Measurements from ENCODE around the gene RAPGEF3.

RAPGEF3 gene

GRCh38 chr12:47758584-47758833, 171 bp downstream of the RAPGEF3 start:
- peak overlapping the region; percentile 85 for H2AFZ ChIP-seq (ENCODE audit: low read length)
- H3K4me3 ChIP-seq (ENCODE audit: low read length, poor library complexity, severe bottlenecking): peak overlapping the region; percentile 88
- no peaks in the 10 kb centered on the region for H3K9me2 ChIP-seq (replicated peaks; ENCODE audit: low read depth, low read length)

GRCh38 chr12:47757840-47758583, 668 bp downstream of the RAPGEF3 start:
- peak overlapping the region; percentile 83 for H3K9ac ChIP-seq (ENCODE audit: low read depth, low read length, poor library complexity, severe bottlenecking)

More at GRCh38 chr12:47758584-47758833, 171 bp downstream of the RAPGEF3 start:
- H3K27me3 ChIP-seq (ENCODE audit: insufficient read depth, low read length, poor library complexity, severe bottlenecking): no peaks in the 10 kb centered on the region
- H3K4me2 ChIP-seq (ENCODE audit: low read depth, low read length, poor library complexity, severe bottlenecking): peak overlapping the region; percentile 74
- H3K9ac ChIP-seq (ENCODE audit: low read depth, low read length, poor library complexity, severe bottlenecking): peak overlapping the region; percentile 83
- H3K4me1 ChIP-seq (ENCODE audit: insufficient read depth, low read length, poor library complexity, severe bottlenecking): peaks cover 83% of the 10 kb centered on the region
- no peak for TF ChIP-seq CTCF (conservative IDR thresholded peaks at IDR 0.05; ENCODE audit: low read length)
- no peaks in the 10 kb centered on the region for H4K20me1 ChIP-seq (ENCODE audit: insufficient read depth, low read length, poor library complexity, severe bottlenecking)
- no peaks in the 10 kb centered on the region for H3K36me3 ChIP-seq (ENCODE audit: insufficient read depth, low read length)
- H3F3A ChIP-seq (ENCODE audit: low read depth): no peaks in the 10 kb centered on the region
- peaks cover 45% of the 10 kb centered on the region for H3K79me2 ChIP-seq (ENCODE audit: insufficient read depth, low read length)
- no peaks in the 10 kb centered on the region for H3K9me3 ChIP-seq (ENCODE audit: insufficient read depth, low read depth, low read length)

GRCh38 chr12:47757364-47757839, 1.3 kb downstream of the RAPGEF3 start:
- H3K4me3 ChIP-seq (ENCODE audit: low read length, poor library complexity, severe bottlenecking): peak overlapping the region; percentile 88
- H3K27me3 ChIP-seq (ENCODE audit: insufficient read depth, low read length, poor library complexity, severe bottlenecking): no peaks in the 10 kb centered on the region
- peak overlapping the region; percentile 74 for H3K4me2 ChIP-seq (ENCODE audit: low read depth, low read length, poor library complexity, severe bottlenecking)
- H3F3A ChIP-seq (ENCODE audit: low read depth): no peaks in the 10 kb centered on the region
- peak overlapping the region; percentile 83 for H3K9ac ChIP-seq (ENCODE audit: low read depth, low read length, poor library complexity, severe bottlenecking)
- H3K36me3 ChIP-seq (ENCODE audit: insufficient read depth, low read length): no peaks in the 10 kb centered on the region
- TF ChIP-seq CTCF (conservative IDR thresholded peaks at IDR 0.05; ENCODE audit: low read length) (no peak), EZH2phosphoT487 (IDR thresholded peaks at IDR 0.05; ENCODE audit: borderline replicate concordance) (no peak)
- peaks cover 45% of the 10 kb centered on the region for H3K79me2 ChIP-seq (ENCODE audit: insufficient read depth, low read length)
- no peaks in the 10 kb centered on the region for H3K9me3 ChIP-seq (ENCODE audit: insufficient read depth, low read depth, low read length)
- H2AFZ ChIP-seq (ENCODE audit: low read length): no peak overlapping the region
- H4K20me1 ChIP-seq (ENCODE audit: insufficient read depth, low read length, poor library complexity, severe bottlenecking): no peaks in the 10 kb centered on the region
- H3K4me1 ChIP-seq (ENCODE audit: insufficient read depth, low read length, poor library complexity, severe bottlenecking): peaks cover 85% of the 10 kb centered on the region
- H3K9me2 ChIP-seq (replicated peaks; ENCODE audit: low read depth, low read length): no peaks in the 10 kb centered on the region

More at GRCh38 chr12:47757840-47758583, 668 bp downstream of the RAPGEF3 start:
- TF ChIP-seq EZH2phosphoT487 (IDR thresholded peaks at IDR 0.05; ENCODE audit: borderline replicate concordance): no peak
- TF ChIP-seq CTCF (conservative IDR thresholded peaks at IDR 0.05; ENCODE audit: low read length): no peak
- Histone ChIP-seq H3K9me2 (replicated peaks; ENCODE audit: low read depth, low read length) (no peaks in the 10 kb centered on the region), H3K79me2 (ENCODE audit: insufficient read depth, low read length) (peaks cover 45% of the 10 kb centered on the region), H3K4me2 (ENCODE audit: low read depth, low read length, poor library complexity, severe bottlenecking) (peak overlapping the region; percentile 74), H3K4me3 (ENCODE audit: low read length, poor library complexity, severe bottlenecking) (peak overlapping the region; percentile 88), H3K36me3 (ENCODE audit: insufficient read depth, low read length) (no peaks in the 10 kb centered on the region), H2AFZ (ENCODE audit: low read length) (peak overlapping the region; percentile 85), H4K20me1 (ENCODE audit: insufficient read depth, low read length, poor library complexity, severe bottlenecking) (no peaks in the 10 kb centered on the region), H3F3A (ENCODE audit: low read depth) (no peaks in the 10 kb centered on the region), H3K9me3 (ENCODE audit: insufficient read depth, low read depth, low read length) (no peaks in the 10 kb centered on the region), H3K27me3 (ENCODE audit: insufficient read depth, low read length, poor library complexity, severe bottlenecking) (no peaks in the 10 kb centered on the region), H3K4me1 (ENCODE audit: insufficient read depth, low read length, poor library complexity, severe bottlenecking) (peaks cover 83% of the 10 kb centered on the region)
